GM12878 (cell line): ENCODE measurements around the gene YBEY. TPM values are rescaled to one million over a fixed set of nuclear protein-coding genes. Genes with fewer than 3 reads are reported as not detected.
A peak's percentile ranks its signal among the peaks of the same experiment; 100 is the strongest.

ENCODE experiments used
- ATF3 ChIP-seq: IDR thresholded peaks from 2 replicates; pipeline ENCODE4 v1.6.1; 2011; ENCODE audit warnings: low read depth, mild to moderate bottlenecking, low read length, moderate library complexity, borderline replicate concordance; ENCODE audit errors: extremely low read depth
- BHLHE40 ChIP-seq, 2 experiments: fragments of 450-650 bp in 1 of 2; IDR thresholded peaks; 2 replicates each; pipeline ENCODE4 v1.6.1; 2011 to 2017; ENCODE audit warnings: low read depth in 2 of 2, borderline replicate concordance in 1 of 2, improper control_type of control experiment in 1 of 2, low read length in 1 of 2, mild to moderate bottlenecking in 1 of 2
- CHD4 ChIP-seq: fragments of 200-600 bp; sonication (generic); IDR thresholded peaks from 2 replicates; pipeline ENCODE4 v1.6.1; 2016; ENCODE audit warnings: mild to moderate bottlenecking
- DPF2 ChIP-seq: fragments of 450-650 bp; IDR thresholded peaks from 2 replicates; pipeline ENCODE4 v1.6.1; 2017; ENCODE audit warnings: mild to moderate bottlenecking
- EGR1 ChIP-seq, 2 experiments: IDR thresholded peaks; 1 replicate in 1 of 2; 2 replicates in 1 of 2; pipeline ENCODE4 v1.6.1; 2011 to 2012; ENCODE audit warnings: low read depth in 2 of 2, low read length in 2 of 2, borderline replicate concordance in 1 of 2, mild to moderate bottlenecking in 1 of 2, moderate library complexity in 1 of 2
- HCFC1 ChIP-seq: fragments of 150-350 bp; IDR thresholded peaks from 2 replicates; pipeline ENCODE4 v1.6.1; 2014; ENCODE audit warnings: low read length
- IKZF2 ChIP-seq, 2 experiments: fragments of 450-650 bp; IDR thresholded peaks; 2 replicates each; pipeline ENCODE4 v1.6.1; 2017; ENCODE audit warnings: mild to moderate bottlenecking in 2 of 2, moderate library complexity in 2 of 2
- KLF5 ChIP-seq: fragments of 450-650 bp; IDR thresholded peaks from 2 replicates; pipeline ENCODE4 v1.6.1; 2014; ENCODE audit warnings: mild to moderate bottlenecking; ENCODE audit not compliant: partially characterized antibody
- LARP7 ChIP-seq: fragments of 450-650 bp; IDR thresholded peaks from 2 replicates; pipeline ENCODE4 v1.6.1; 2017; ENCODE audit warnings: mild to moderate bottlenecking
- NBN ChIP-seq: fragments of 450-650 bp; IDR thresholded peaks from 2 replicates; pipeline ENCODE4 v1.6.1; 2016
- NFIC ChIP-seq: IDR thresholded peaks from 2 replicates; pipeline ENCODE4 v1.6.1; 2012; ENCODE audit warnings: low read depth, mild to moderate bottlenecking, inconsistent platforms, low read length, moderate library complexity
- NR2F1 ChIP-seq: fragments of 450-650 bp; conservative IDR thresholded peaks from 2 replicates; pipeline ENCODE4 v1.6.1; 2017; ENCODE audit warnings: mild to moderate bottlenecking
- POU2F2 ChIP-seq: IDR thresholded peaks from 3 replicates; pipeline ENCODE4 v1.6.1; 2011; ENCODE audit warnings: low read depth, mild to moderate bottlenecking, low read length, borderline replicate concordance
- RAD21 ChIP-seq: IDR thresholded peaks from 2 replicates; pipeline ENCODE4 v1.6.1; 2011; ENCODE audit warnings: mild to moderate bottlenecking, low read depth, low read length, moderate library complexity; ENCODE audit not compliant: insufficient read depth
- REST ChIP-seq: IDR thresholded peaks from 2 replicates; pipeline ENCODE4 v1.6.1; 2012; ENCODE audit warnings: mild to moderate bottlenecking, low read depth, low read length
- SMARCA5 ChIP-seq: fragments of 450-650 bp; IDR thresholded peaks from 2 replicates; pipeline ENCODE4 v1.6.1; 2017; ENCODE audit warnings: mild to moderate bottlenecking
- SREBF1 ChIP-seq: IDR thresholded peaks from 2 replicates; pipeline ENCODE4 v1.6.1; 2012; ENCODE audit warnings: mild to moderate bottlenecking, low read length
- STAT1 ChIP-seq: fragments of 450-650 bp; conservative IDR thresholded peaks from 2 replicates; pipeline ENCODE4 v1.6.1; 2014; ENCODE audit warnings: antibody characterized with exemption, mild to moderate bottlenecking
- SUPT20H ChIP-seq: IDR thresholded peaks from 2 replicates; pipeline ENCODE4 v1.6.1; 2011; ENCODE audit warnings: low read depth, mild to moderate bottlenecking, low read length, moderate library complexity, borderline replicate concordance; ENCODE audit not compliant: control insufficient read depth
- TARDBP ChIP-seq: IDR thresholded peaks from 2 replicates; pipeline ENCODE4 v1.6.1; 2016; ENCODE audit warnings: borderline replicate concordance
- ZBTB40 ChIP-seq: fragments of 450-650 bp; IDR thresholded peaks from 2 replicates; pipeline ENCODE4 v1.6.1; 2016; ENCODE audit warnings: mild to moderate bottlenecking, moderate library complexity, borderline replicate concordance
- polyA plus RNA-seq, 11 experiments: library from polyadenylated mRNA; depleted of rRNA in 4 of 11; unstranded in 6 of 11; stranded (reverse) in 5 of 11; fragments of >200 nt; fragmentation: Nextera tagmentation in 4 of 11; fragmentation: Illumina TruSeq in 1 of 11; extraction: Ambion mirVana in 4 of 11; extraction: Trizol in 1 of 11; gene quantifications; 1 replicate in 1 of 11; 2 replicates in 10 of 11; pipeline versions ENCODE4 v1.2.1 to v1.2.3, GENCODE V29; 2011 to 2016; ENCODE audit warnings: inconsistent platforms in 2 of 11, missing spikeins in 2 of 11, low read depth in 1 of 11
- total RNA-seq, 4 experiments: library from RNA; depleted of rRNA in 3 of 4; stranded (reverse); fragments of >200 nt in 3 of 4; fragmentation: Illumina TruSeq in 1 of 4; extraction: Trizol in 1 of 4; gene quantifications; 2 replicates each; pipeline versions ENCODE4 v1.2.1 to v1.2.3, GENCODE V29; 2013 to 2021

The YBEY gene
- total and polyA plus RNA-seq, 10 of the 15 experiments (the other 5 are each of a cell fraction or from before 2014, with no cell fraction given): 6.5 to 31.4 (median 18.5) TPM

- TF ChIP-seq REST: 0 out of 2 replicates have a peak, but pooled peaks have one; percentile 5
- no peak for TF ChIP-seq SREBF1
- no peak; a peak in 1 of 4 replicates for TF ChIP-seq IKZF2 (IDR thresholded peaks at IDR 0.05)
- TF ChIP-seq LARP7: peak; percentile 100
- TF ChIP-seq POU2F2: peak; percentile 86
- peak; percentile 97 for TF ChIP-seq ZBTB40
- peak; percentile 10 to 62; a peak in 1 of 4 replicates for TF ChIP-seq BHLHE40 (IDR thresholded peaks at IDR 0.05; ENCODE audit: borderline replicate concordance in 1 of 2, low read depth in 2 of 2, low read length in 1 of 2)
- TF ChIP-seq TARDBP: peak; percentile 61; the same call in 1 of the 2 replicates
- TF ChIP-seq ATF3: no peak
- TF ChIP-seq RAD21: peak; percentile 35; the same call in 1 of the 2 replicates
- TF ChIP-seq NBN: peak; percentile 49; the same call in 1 of the 2 replicates
- no peak for TF ChIP-seq NFIC
- peak; percentile 77 for TF ChIP-seq NR2F1
- TF ChIP-seq SUPT20H: no peak
- TF ChIP-seq DPF2: peak; percentile 95
- TF ChIP-seq EGR1 (IDR thresholded peaks at IDR 0.05; ENCODE audit: borderline replicate concordance in 1 of 2, low read depth in 2 of 2, low read length in 2 of 2): peak in 1 of 2 experiments; percentile 45; a peak in 1 of 3 replicates
- peak; percentile 79; the same call in 1 of the 2 replicates for TF ChIP-seq STAT1
- peak; percentile 85 for TF ChIP-seq SMARCA5
- peak; percentile 79 for TF ChIP-seq KLF5
- peak; percentile 81 for TF ChIP-seq HCFC1
- no peak for TF ChIP-seq CHD4
Observed at GRCh38 chr21:46285761-46286647, at the start of gene YBEY (continued).
